ENCODE measurements around the gene RHO.

The RHO gene

DNA sequence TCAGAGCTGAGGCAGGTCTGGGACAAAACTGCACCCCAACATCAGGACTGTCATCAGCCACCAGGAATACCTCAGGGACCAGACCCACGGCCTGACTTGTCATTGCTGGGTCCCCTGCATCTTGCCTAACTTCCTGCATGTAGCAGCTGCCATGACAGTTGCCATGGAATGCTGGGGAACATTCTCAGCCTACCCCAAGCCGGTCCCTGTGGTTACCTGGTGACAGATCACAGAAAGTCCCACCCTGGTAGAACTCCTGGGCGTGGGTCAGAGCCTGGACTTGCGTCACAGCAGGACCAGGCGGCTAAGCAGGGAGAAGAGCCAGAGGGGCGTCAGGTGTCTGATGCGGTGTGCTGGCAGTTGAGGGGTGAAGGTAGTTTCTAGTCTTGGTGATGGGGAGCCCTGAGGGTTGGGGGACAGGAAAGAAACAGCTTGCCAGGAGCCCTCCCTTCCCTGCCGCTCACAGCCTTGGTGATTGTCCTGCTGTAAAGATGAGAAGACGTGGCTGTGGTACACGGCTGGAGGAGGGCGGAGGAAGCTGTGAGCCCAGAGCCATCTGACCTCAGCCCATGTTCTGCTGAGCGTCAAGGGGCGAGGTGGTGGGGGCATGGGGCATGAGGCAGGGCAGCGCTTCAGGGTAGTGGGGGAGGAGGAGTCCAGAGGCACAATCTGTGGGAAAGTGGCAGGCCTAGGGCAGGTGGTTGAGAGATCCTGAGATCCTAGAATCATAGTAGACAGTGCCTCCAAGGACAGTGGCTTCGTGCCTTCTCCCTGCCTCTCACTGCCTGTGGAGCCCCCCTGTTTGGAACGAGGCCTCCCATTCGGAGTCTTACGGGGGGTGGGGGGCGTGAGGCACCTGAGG is 19.9 kb downstream of the RHO start:
- DNase-seq = no peak

DNA sequence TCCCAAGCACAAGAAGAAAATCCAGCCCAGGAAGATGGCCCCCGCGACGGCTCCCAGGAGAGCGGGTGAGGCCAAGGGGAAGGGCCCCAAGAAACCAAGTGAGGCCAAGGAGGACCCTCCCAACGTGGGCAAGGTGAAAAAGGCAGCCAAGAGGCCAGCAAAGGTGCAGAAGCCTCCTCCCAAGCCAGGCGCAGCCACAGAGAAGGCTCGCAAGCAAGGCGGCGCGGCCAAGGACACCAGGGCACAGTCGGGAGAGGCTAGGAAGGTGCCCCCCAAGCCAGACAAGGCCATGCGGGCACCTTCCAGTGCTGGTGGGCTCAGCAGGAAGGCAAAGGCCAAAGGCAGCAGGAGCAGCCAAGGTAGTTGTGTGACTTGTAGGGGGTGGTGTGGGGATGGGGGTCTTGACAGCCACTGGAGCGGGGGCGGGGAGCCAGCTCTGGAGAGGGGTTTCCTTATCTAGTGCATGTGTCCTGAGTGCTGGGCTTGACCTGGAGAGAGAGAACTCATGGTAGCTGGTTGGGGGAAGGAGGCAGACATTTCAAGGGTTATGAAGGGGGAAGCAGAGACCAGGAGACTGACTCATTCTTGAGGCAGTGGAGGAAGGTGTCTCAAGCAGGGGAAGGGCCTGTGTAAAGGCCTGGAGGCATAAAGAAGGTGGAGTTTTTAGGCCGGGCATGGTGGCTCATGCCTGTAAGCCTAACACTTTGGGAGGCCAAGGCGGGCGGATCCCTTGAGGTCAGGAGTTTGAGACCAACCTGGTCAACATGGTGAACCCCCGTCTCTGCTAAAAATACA is 20.8 kb downstream of the RHO start:
- DNase-seq = no peak

DNA sequence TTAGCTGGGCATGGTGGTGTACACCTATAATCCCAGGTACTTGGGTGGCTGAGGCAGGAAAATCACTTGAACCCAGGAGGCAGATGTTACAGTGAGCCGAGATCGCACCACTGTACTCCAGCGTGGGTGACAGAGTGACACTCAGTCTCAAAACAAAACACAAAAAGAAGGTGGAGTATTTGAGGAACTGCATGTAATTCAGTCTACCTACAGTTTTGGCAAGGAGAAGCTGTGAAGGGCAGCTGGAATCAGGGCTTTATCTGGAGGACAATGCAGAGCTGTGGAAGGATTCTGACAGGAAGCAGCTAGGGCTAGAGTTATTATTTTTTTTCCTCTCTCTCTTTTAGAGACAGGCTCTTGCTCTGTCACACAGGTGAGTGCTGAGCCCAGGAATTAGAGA is 21.4 kb downstream of the RHO start:
- DNase-seq = no peak

DNA sequence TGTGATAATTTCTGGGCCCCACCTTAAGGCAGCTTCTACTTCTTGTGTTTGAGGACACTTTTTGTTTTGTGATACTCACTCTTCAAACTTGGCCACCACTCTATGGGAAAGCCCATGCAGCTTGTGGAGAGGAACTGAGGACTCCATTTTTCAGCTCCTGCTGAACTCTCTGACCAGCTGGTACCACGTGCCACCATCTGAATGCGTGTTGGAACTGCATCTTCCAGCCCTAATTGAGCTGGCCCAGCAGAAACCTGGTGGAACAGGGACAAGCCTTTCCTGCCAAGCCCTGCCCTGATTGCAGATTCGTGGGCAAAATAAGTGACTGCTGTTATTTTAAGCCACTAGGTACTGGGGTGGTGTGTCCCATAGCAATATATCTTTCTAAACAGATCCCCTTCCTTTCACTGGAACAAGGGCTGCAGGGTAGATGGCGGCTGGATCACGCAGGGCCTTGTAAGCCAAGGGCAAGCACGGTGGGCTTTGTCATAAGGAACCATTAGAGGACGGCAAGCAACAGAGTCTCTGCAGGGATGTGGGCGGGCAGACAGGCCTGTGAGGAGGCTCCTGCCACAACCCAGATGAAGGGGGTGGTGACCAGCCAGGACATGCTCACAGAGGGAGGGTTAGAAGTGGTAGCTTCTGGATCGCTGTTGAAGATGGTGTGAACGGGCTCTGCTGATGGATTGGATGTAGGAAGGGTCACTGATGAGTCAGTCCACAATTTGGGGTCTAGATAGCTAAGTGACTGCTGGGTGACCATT is 24.0 kb downstream of the RHO start:
- no peak for DNase-seq

DNA sequence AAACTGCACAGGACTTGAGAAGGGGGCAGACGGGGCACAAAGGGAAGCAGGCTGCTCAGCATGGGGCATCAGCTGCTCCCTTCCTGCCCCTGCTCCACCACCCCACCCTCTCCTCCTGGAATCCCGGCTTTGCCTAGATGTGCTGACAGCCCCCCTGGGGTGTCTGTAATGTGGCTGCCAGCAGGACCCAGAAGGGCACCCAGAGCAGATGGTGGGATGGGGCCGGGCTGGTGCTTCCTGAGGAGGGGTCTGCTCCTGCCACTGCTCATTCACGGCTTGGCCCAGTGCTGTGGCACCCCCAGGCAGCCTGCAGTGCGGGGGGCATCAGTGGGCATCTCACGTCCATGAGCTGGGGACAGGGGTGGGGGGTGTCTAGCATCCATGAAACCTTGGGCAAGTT is 24.7 kb downstream of the RHO start:
- DNase-seq = no peak

DNA sequence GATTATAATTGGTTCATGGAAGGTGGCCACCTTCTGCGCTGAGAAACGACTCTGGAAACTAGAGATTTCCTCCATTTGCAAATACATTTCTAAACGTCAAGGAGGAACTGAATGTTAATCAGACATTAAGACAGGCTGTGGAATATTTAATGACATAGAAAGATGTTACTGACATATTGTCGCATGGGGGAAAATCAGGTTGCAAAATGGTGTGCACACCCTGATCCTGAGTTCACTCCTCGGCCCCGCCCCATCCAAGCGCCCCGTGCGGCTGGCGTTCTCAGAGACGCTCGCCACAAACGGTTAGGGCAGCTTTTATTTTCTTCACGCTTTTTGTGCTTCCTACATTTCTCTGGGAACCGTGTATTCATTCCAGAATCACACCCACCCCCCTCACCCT is 25.3 kb downstream of the RHO start:
- DNase-seq = no peak

DNA sequence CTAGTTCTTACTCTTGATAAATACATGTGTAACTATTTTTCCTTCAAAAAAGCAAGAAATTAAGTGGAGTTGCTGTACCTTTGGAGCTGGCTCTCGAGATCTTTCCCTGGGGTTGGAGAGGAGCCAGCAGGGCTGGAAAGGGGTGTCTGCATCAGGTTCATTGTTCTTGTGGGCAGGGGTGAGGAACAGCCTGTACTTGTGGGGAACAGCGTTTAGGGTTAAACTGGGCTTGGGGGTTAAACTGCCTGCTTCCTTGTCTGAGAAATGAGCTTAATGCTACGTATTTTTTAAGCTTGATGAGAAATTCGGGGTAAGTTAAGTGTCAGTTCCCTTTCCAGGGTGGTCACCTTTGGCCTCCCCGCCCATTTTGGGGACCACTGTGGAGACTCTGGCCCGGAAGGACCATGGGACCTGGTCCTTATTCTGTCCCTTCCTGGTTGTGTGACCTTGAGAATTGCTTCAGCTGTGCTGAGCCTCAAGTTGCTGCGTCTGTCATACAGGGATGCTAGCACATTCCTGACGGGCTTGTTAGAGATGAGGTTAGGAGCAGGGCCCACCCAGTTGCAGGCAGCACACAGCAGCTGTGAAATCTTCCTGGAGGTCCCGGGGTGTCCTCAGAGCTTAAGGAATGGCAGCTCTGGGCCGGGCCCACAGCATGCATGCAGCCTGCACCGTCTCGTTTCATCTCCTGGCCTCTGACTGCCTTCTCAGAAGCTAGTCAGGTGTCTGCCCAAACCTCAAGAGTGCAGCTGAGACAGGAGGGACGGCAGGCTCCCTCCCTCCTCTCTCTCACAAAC is 26.1 kb downstream of the RHO start:
- no peak for DNase-seq

DNA sequence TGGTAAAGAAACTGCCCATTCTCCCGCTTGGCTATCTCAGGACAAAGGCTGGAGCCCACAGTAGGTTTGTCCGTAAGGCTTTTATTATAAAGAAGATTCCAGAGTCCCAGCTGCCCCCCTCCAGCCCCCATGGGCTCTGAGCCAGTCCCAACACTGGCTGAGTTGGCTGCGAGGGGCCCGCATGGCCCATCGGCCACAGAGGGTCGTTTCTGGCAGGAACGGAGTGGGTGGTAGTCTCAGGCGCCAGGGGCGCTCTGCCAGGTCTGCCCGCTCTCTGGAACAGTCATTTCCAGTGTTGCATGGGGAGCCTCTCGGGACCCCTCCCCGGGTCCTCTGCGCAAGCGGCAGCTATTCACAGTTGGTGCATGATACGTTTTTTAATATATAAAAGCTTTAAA is 26.7 kb downstream of the RHO start:
- DNase-seq = no peak

DNA sequence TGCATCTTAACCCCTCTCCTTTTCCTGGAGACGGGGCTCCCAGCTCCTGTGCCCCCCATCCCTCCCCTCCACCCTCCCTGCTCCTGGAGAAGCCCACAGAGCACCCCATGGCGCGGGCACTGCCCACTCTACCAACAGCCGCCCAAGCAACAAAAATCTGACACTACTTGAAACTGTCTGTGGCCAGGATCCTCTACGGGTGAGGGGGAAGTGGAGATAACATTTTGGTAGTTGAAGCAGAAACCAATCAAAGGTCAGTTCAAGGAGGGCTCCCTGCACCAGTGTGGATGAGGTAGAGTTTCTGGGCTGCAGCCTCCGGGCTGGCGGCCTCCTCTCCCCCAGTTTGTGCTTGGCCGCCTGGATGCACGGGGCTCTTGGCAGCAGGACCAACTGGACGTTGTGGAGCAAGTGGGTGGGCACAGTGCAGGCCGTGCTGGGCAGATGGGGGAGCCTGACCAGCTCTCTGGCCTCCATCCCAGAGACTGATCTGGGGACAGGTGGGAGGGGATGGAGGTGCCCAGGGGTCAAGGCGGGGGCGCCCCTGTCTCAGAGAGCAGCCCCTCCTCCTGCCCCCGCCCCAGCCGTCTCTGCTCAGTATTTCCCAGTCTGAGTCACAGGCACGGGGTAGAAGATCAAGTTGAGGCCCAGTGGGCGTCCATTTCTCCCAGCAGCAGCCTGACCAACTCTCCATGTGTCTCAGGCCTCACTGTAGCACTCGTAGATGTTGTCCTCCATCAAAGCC is 27.3 kb downstream of the RHO start:
- no peak for DNase-seq

DNA sequence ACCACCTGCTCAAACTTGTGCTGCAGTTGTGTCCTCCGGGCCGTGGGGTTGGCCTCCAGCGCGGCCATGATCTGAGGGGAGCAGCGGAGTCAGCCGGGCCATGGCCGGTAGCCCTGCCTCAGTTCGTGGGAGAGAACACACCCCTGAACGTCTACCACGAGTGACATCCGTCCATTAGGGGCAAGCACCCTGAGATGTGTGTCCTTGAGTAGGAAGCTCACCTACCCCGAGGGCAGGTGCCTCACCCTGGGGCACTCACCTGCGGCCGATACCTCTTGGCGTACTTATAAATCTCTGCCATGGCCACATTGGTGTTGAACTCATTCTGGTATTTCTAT is 27.9 kb downstream of the RHO start:
- DNase-seq = no peak

DNA sequence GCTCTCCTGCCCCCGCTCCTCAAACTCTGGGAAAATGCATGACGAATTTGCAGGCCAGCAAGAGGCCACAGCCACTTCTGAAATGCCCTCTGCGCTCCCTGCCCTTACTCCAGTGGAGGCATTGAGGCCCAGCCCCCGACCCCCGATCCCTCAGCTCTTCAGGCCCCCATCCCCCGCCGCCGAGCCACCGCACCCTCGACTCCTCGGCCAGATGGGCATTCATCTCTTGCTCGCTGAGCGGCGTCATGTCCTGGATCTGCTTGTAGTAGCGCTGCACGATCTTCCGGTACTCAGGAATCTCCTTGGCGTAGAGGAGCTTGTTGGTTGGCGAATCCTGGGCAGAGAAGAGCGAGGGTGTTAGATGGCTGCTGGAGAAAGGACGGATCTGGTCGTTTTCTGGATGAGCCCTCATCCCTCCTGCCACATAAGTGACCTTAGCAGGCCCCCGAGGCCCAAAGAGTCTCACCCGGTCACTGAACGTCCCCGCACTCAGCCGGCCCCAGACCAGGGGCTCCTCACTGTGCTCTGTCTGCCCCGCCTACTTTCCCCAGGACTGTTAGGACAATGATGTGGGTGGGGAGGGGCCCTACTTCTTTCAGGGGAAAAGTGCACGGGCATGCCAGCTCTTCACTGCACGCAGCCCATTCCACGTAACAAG is 28.6 kb downstream of the RHO start:
- no peak for DNase-seq

DNA sequence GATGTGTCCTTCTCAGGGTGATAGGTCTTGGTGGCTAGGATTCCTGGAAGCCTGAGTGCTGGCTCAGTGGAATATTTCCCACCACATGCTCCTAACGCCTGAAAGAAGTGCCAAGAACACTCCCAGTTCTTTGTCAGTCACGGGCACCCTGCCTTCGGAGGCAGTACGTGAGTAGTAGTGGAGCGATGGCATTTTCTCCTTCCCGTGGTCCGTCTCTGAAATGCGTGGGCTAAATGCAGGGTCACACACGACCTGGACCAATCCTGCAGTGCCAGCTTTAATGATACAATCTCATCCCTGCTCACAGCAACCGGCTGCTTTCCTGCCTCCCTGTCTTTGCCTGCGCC is 29.1 kb downstream of the RHO start:
- DNase-seq = no peak

DNA sequence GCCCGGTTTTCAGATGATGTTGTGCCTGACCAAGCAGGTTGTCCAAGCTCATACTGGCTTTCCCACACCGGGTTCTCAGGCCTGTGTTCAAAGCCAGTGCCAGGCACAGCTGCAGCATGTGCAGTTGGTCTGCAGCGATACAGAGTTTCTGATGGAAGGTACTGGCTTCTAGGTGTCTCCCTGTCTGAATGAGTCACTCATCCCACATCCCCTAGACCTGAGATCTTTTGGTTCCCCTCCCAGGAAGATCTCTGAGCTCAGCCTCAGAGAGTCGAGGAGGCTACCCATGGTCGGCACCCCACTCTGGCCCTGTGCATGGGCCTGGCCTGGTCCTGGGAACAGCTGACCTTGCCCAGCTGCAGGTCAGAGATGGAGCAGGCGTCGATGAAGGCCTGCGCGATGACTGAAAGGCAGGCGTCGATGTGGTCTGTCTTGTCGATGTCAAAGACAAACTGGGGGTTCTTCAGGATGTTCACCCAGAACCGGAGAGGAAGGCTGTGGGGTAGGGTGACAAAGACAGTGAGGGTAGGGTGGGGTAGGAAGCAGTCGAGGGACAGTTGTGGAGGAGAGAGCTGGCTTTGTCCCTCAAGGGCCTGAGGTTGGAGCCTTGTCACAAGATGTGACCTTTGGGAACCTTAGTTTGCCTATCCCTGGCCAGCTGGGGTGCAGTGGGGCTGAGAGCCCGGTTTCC is 29.8 kb downstream of the RHO start:
- no peak for DNase-seq

DNA sequence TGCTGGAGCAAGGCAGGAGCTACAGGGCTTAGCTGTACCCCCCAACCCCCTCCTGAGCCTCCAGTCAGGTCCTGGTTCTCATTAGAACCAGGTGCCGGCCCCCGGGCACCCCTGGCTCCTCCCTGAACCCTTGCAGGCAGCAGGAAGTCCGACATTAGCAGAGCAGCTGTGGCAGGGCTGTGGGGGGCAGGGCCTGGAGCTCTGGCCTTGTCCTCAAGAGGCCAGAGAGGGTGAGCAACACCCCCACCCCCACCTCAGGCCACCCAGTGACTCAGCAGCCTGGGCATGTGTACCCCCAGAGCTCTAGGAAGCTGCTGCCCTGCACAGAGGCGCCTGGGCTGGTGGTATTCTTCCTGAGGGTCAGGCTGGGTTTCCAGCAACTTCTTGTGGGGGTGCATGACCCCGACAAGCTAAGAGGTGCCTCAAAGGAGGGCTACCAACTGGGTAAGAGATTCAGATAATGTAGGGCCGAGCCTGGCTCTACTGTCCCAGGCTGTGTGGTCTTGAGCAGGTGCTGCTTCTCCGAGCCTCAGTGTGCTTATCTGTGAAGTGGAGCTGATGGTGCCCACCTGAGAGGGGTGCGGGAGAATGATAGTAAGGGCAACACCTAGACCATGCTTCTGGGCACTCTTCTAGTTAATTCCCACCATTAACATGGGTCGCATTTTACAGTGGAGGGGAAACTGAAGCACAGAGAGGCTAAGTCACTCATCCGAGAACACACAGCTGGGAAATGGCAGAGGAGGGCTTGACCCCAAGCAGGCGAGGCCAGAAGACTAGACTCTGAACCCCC is 30.5 kb downstream of the RHO start:
- no peak for DNase-seq

DNA sequence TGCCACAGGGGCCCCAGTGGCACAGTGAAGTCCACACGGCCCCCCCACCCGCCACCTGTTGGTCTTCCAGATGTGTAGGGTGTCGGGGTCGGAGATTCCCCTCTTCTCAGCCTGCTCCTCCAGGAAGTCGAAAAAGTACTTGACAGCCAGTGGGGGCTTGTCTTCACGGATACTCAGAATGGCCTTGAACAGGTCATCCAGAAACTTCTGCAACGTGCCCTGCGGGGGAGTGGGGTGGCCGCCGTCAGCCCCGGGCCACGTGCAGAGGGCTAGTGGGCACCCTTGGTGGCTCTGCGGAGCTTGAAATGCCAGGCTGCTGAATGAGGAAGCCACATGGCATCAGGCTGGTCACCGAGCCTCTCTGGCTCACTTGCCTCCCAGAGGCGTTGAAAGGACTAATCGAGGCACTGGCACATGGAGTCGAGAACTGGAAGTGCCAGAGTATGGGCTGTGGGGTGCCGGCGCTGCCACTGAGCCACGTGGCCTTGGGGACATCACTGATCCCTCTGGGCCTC is 31.2 kb downstream of the RHO start:
- no peak for DNase-seq

DNA sequence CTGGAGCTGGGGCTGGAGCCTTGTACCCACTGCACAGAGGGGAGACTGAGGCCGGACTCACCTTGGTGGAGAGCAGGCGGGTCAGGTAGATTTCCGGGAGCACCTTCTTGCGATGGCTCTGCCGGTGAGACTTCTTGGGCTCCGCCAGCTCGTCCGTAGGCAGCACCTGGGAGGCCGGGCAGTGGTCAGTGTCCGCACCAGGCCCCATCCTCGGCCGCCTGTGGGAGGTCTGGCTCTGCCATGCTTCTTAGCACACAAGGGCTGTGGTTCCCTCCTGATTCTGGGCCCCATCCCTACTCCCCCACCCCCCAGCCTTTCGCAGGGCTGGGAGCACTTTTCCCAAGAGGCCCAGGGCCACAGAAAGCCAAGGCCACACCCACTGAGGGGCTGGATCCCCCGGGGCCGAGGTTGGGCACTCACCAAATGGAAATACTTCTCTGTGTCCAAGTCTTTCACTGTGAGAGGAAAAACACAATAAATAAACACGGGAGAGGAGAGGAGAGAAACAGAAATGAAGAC is 31.9 kb downstream of the RHO start:
- DNase-seq = no peak

DNA sequence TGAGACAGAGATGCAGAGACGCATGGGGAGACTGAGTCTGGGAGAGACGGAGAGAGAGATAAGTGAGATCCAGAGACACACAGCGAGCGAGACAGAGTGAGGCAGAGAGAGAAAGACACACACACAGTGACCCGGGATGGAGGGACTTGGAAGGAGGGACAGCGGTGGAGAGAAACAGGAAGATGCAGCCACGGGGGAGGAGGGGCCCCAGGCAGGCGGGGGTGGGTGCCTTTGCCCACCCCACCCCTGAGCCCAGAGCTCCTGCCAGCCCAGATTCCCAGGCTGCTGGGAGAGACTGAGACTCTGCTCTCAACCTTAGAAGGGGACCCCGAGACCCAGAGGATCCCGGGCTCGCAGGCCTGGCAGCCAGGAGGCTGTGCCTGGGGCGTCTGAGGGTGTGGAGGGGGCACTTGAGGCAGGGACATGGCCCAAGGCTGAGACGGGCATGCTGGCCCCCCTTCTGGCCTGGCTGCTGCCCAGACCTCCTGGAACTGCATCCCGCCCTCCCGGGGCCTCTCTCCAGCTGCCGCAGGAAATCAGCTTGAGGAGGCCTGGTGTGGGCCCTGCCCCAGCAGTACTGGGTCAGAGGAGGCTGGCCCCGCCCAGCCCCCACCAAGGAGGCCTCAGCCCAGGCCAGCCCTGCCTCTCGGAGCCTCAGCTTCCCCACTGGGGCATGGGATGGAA is 32.6 kb downstream of the RHO start:
- no peak for DNase-seq

DNA sequence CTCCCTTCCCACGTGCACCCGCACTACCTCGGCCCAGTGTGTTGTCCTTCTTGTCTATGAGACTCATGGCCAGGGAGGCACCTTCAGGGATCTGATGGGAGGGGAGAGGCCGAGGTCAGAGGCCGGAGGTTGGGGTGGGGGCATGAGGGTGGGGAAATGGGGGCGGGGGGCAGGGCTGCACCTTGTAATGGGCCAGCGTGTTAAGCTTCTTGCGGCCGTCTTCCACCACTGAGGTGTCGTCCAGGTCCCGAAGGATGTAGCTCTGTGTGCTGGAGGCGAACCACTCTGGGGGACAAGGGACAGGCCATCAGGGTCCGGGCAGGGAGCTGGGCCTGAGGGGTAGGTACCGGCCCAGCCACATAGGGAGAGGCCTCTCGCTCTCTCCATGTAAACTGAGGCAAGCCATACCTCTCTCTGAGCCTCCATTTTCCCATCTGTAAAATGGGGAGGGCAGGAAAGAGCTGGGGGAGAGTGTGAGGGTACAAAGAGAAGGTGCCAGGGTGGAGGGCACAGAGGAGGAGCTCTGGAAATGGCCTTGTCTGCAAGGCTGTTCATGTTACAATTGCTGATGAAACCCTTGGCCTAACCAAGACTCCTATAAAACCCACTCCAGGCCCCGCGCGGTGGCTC is 33.3 kb downstream of the RHO start:
- no peak for DNase-seq

DNA sequence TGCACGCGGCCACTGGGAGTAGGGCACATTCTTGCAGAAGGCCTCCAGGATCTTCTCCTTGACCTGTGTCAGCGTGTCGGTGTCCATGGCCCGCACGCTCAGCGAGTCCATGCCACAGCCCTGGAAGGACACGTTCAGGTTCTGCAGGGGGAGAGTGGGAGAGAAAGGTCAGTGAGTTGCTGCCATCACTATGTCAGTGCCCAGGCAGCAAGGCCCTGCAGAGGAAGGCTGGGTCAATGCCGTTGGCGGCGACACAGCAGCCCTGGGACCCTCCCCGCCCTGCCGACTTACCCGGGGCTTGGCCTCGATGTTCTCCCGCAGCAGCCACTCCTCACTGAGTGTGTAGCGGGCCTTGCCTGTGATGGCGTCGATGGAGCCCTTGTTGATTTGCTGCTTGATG is 34.4 kb downstream of the RHO start:
- DNase-seq = no peak
